Measurements from ENCODE around the gene RXRG.
"Not testable (repeated sequence)": the region's sequence is repeated elsewhere in the genome, so short reads cannot be mapped to it uniquely, and the experiment has no call there.

The RXRG gene

GRCh38 chr1:165444897-165445370 is at the start of gene RXRG:
Gene RXRG, minus strand, starts transcription at chr1:165445126. Its CDS starts 233 bp downstream, at chr1:165444893.
- no peak for DNase-seq

- no peak for DNase-seq
Measured at GRCh38 chr1:165492845-165493373, 48.0 kb upstream of the RXRG start.

- DNase-seq: no peak
Measured at GRCh38 chr1:165490175-165490574, 45.2 kb upstream of the RXRG start.

DNA sequence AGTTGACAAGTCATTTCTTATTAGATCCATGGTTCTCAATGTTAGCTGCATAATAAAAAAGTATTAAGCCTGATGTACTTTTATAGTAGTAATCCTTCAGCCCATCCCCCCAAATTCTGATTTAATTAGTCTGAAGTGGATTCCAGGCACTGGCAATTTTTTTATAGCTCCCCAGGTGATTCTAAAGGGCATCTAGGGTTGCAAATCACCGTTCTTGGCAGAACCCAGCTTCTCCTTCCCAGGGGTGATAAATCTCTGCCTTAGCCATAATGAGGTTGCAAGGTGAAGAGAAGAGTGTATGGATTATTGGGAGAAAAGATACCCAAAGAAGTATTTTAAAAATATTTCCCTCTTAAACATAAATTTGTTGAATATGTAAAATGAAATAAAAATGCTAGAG is 43.0 kb upstream of the RXRG start:
- DNase-seq: no peak

GRCh38 chr1:165486663-165487062 is 41.7 kb upstream of the RXRG start:
- DNase-seq: no peak

DNA sequence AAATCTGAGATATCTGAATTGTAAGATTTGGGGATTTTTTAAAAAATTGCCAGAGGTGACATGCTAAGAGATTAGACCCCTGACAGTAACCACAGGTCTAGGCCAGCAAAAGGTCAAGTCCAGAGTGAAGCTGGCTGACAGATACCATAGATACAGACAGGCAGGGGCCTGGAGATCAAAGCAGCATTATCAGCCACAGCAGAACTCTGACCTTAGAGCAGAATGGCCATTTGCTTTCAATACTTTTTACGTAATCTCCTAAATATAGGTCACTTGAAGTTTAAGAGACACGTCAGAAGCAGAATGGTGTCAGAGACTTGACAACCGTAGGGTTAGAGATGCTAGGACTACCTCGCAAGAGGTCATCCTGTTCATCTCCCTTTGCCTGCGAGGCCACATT is 40.8 kb upstream of the RXRG start:
- no peak for DNase-seq

GRCh38 chr1:165484532-165484931 is 39.6 kb upstream of the RXRG start:
- no peak for DNase-seq

DNA sequence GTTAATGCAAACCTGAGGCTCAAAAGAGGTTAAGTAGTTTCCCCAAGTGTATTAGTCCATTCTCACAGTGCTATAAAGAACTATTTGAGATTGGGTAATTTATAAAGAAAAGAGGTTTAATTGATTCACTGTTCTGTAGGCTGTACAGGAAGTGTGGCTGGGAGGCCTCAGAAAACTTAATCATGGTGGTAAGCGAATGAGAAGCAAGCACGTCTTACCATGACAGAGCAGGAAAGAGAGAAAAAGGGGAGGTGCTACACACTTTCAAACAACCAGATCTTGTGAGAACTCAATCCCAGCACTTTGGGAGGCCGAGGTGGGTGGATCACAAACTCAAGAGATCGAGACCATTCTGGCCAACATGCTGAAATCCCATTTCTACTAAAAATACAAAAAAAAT is 38.5 kb upstream of the RXRG start:
- DNase-seq: no peak

DNA sequence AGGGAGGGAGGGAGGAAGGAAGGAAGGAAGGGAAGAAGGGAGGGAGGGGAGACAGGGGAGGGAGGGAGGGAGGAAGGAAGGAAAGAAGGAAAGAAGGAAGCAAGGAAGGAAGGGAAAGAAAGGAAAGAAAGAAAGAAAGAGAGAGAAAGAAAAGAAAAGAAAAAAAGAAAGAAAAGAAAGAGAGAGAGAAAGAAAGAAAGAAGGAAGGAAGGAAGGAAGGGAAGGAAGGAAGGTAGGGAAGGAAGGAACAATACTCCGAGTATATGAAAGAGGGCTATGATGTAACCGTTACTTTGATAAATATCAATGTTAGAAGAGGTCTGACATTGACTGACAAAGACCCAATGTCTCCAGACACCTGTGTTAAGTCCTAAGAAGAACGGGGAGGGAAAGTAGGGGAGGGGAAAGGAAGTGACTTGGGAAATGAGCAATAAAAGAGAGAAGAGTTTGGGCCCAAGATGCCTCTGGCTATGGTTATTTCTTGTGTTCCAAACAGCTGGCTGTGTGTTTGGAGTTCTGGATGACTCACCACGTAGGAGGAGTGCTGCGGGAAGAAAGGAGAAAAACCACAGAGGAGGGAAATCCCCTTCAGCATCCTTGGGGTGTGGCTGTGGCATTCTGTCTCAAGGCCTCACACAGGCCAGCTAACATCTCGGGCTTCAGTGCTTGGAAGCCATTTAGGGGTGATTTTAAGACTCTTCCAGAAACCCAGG is 37.0 kb upstream of the RXRG start:
- DNase-seq: peak; percentile 11

GRCh38 chr1:165476776-165477175 is 31.9 kb upstream of the RXRG start:
- DNase-seq: no peak

GRCh38 chr1:165474196-165474595 is 29.3 kb upstream of the RXRG start:
- no peak for DNase-seq

- DNase-seq: no peak
Measured at GRCh38 chr1:165473081-165473480, 28.2 kb upstream of the RXRG start.

DNA sequence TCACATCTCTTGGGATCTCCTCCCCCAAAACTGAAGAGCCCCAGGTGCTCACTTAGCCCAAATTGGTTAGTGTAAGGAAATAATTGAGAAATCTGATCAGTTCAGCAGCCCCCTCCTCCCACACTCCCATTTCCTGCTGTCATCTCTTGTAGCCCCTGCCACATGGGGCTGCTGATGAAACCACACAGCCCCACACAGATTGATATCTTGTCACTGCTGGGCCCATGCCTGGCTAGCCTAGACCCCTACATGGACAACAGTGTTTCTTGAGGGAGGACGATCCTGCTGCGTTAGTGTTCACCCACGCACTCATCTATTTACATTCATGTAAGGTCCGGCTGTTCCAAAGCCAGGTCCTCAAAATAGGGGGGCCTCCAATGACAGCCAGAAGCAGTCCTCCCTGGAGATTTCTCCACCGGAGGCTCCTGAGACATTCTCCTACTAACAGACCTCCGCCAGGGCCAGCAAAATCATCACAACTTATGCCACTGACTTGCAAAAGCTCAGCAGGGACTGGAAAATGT is 23.9 kb upstream of the RXRG start:
- DNase-seq: no peak

- no peak for DNase-seq
Measured at GRCh38 chr1:165468253-165468652, 23.3 kb upstream of the RXRG start.

GRCh38 chr1:165467706-165468105 is 22.8 kb upstream of the RXRG start:
- DNase-seq: no peak

DNA sequence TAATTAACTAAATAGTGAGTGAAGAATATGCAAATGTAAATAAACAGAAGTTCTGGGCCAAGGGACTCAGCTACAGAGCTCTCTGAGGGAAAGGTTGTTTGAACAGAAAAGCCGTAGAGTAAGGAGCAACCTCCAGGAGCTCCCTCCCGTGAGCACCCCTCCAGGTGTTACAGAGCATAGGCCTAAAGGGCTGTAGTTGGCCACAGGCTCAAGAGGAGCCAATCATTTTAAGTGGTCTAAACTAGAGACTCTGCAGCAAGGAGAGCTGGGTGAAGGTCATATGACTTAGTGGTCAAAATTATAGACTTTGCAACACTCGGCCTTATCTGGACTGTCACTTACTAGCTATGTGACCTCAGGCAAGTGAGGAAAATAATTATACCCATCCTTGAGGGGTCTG is 19.1 kb upstream of the RXRG start:
- DNase-seq: no peak

GRCh38 chr1:165459683-165460082 is 14.8 kb upstream of the RXRG start:
- not testable (repeated sequence) for DNase-seq

- DNase-seq: no peak
Measured at GRCh38 chr1:165456861-165457260, 11.9 kb upstream of the RXRG start.

- DNase-seq: no peak
Measured at GRCh38 chr1:165456114-165456513, 11.2 kb upstream of the RXRG start.

DNA sequence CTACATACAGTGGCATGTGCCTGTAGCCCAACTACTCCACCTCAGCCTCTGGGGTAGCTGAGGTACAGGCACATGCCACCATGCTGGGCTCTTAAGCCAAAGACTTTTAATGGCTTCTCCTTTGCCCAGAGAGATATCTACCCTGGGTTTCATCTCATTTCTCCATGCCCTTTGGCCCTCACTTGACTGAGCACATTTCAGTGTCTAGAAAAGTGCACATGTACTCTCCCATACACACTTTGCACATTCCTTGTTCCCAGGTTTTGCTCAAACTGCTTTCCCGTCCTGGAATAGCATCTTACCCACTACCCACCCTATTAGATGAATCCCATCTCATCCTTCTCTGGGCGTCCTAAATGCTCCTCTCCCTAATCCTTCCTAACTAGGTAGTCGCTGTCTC is 10.2 kb upstream of the RXRG start:
- DNase-seq: no peak

DNA sequence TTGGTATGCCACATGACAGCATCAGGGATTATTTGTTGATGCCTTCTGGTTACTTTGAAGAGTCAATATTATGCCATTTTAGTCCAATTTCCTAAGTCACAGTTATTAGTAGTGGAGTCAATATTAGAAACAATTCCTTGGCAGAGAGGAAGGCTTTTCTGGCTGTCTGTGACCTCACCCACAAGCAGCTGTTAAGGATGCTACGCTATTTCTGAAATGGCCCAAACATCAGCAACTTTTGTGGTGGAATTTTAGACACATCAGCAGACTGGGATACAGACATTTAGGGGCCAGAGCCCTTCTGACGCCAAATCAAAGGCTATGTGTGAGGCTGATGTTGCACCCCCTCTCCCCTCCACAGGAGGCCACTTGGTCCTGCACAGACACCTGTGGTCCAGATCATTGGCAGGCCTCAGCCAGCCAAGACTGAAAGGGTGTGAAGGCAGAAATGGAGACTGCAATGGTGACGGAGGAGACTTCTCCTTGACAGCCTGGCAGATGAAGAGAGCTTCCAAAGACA is 9.2 kb upstream of the RXRG start:
- DNase-seq: no peak

DNA sequence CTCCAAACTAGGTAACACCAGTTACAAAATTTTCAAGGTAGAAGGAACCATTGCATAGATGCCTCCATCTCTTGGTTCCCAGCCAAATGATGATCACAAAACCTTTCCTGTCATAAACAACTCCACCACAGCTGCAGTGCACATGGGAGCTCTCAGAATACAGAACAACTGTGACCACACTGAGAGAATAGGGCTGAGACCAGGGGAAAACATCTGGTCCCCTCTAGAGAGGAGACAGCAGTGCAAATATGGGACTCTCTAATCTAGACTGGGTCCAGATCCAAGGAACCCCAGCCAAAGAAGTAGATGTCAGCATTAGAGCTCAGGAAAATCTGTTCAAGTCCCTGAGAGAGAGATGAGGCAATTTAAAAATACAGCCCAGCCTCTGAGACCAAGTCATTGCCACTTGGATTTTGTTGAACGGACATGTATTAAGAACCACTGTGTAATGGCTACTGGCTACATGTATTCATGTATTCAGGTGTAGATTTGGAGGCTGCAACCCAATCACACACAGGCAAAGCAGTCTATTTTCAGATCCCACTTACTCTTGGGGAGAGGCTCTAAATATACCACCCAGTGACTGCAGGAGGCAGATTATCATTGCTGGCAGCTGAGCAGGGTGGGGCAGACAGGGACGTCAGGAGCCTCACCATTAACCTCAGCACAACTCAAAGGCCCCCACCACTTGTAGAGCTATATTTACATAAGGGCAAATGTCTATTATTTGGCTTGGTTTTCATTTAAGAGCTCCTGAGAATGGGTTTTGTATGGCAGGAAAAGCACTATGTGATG is 7.6 kb upstream of the RXRG start:
- no peak for DNase-seq

GRCh38 chr1:165451691-165452090 is 6.8 kb upstream of the RXRG start:
- no peak for DNase-seq

GRCh38 chr1:165449131-165449530 is 4.2 kb upstream of the RXRG start:
- no peak for DNase-seq
